HG02798 (cell line): Measurements from ENCODE around the gene STX2.

Experiments
- ATAC-seq: cut with Tn5 transposase; IDR thresholded peaks from one replicate; pipeline ENCODE4 v1.9.1; 2021; ENCODE audit warnings: mild to moderate bottlenecking; ENCODE audit not compliant: unreplicated experiment, poor library complexity

STX2 gene

GRCh38 chr12:130742716-130743115, 96.3 kb downstream of the STX2 start:
- no peak for ATAC-seq

GRCh38 chr12:130742112-130742511, 96.9 kb downstream of the STX2 start:
- no peak for ATAC-seq
